GM12892 (cell line): ENCODE measurements around the gene HS1BP3.

Source experiments
- DNase-seq: peaks from one replicate; pipeline ENCODE4 v3.0.0; 2011; ENCODE audit not compliant: insufficient read length
- FAIRE-seq: peaks from 2 replicates; lab custom pipeline; 2011; peaks lifted over from hg19 to GRCh38; lab: Jason Lieb, UNC
- POLR2A ChIP-seq: IDR thresholded peaks from 2 replicates; pipeline ENCODE4 v1.6.1; 2011; ENCODE audit warnings: low read depth, low read length, control low read depth
- POLR2AphosphoS5 ChIP-seq: IDR thresholded peaks from 2 replicates; pipeline ENCODE4 v1.6.1; 2011; ENCODE audit warnings: low read depth, low read length, control low read depth
- TAF1 ChIP-seq: IDR thresholded peaks from 2 replicates; pipeline ENCODE4 v1.6.1; 2011; ENCODE audit warnings: low read depth, mild to moderate bottlenecking, control low read depth, low read length, borderline replicate concordance

Gene HS1BP3

DNA sequence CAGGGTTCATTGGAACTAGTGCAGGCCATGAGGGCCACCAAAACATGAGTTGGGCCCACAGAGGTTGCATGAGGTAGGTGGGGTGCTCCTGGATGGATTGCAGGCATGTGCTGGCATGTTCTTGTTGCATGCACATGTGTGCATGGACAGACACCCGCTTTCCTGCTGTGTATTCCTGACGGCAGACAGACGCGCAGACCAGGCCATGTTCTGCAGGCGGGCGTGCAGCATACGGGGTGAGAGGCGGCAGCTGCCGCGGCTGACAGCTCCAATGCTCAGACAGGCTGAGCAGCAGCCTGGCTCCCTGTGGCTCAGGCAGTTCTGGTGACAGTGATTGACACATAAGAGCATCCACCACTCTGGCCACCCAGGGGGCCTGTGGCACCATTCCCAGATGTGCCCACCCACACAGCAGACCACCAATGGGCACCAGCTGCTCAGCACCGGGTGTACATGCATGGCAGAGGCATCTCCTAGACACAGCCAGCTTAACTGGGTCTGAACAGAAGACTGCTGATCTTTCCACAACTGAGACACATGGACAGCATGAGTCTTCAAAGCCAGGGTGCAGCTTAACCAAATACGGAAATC, 21.2 kb downstream of the HS1BP3 start:
- DNase-seq: no peak
- no peak for FAIRE-seq
- TF ChIP-seq POLR2A (no peak), POLR2AphosphoS5 (no peak), TAF1 (no peak)

- TF ChIP-seq TAF1 (no peak), POLR2AphosphoS5 (no peak), POLR2A (no peak)
- no peak for DNase-seq
- no peak for FAIRE-seq
Measured at GRCh38 chr2:20629181-20629580, 21.7 kb downstream of the HS1BP3 start.

- no peak for DNase-seq
- FAIRE-seq: no peak
- TF ChIP-seq POLR2A (no peak), TAF1 (no peak), POLR2AphosphoS5 (no peak)
Measured at GRCh38 chr2:20627712-20628380, 23.1 kb downstream of the HS1BP3 start.

- no peak for FAIRE-seq
- no peak for DNase-seq
- no peak for TF ChIP-seq POLR2A
- TF ChIP-seq POLR2AphosphoS5: no peak
- no peak for TF ChIP-seq TAF1
Measured at GRCh38 chr2:20626698-20627513, 24.0 kb downstream of the HS1BP3 start.

DNA sequence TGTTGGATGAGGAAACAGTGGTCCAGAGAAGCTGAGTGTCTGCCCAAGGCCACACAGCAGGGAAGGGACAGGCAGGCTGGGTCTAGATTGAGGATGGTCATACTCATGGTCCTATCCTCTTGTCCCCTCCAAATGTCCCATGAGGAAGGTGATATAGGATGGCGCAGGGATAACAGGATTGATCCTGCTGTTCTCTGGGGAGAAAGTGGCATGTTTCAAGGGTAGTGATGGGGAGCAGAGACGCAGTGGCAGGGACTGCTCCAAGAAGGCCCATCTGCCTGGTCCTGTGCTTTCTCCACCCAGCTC, 24.6 kb downstream of the HS1BP3 start:
- FAIRE-seq (no peak), DNase-seq (no peak)
- TF ChIP-seq POLR2A (no peak), POLR2AphosphoS5 (no peak), TAF1 (no peak)

DNA sequence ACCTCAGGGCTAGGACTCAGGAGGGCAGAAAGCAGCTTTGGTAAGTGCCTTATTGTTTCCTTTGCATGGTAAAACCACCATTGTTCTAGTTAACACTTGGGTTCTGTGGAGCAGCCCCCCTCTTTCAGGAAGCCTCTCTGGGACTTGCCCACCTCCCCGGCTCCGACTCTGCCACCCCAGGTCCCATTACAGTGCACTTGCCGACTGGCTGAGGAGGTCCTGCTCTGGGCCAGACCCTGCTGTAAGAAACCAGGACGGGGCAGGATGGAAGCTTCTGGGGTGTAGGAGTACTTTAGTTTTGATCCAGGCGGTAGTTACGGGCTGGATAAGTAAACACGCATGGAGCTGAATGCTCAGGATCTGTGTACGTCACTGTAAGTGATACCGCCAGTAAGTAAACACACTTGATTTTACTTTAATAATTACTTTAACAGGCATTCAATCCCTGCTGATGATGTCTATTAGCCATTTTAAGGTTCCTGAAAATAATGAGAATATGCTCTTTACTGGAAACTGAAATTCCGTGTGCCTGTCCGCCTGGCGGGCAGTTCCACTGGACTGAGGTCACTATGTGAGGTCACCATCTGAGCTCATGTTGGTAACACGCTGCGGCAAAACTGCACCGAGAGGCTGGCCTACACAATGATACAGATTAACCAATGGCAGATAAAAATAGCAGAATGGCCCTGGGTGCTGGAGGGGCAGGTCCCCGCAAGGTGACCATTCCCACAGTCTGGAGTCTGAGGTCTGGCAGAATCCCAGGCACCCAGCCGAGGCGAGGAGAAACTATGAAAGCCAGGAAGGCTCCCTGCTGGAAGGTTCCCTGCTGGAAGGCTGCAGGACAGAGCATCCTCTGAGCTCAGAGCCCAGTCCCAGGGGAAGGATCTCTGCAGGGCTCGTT, 25.2 kb downstream of the HS1BP3 start:
- TF ChIP-seq TAF1: no peak
- DNase-seq (no peak), FAIRE-seq (no peak)

GRCh38 chr2:20624884-20625485, 25.9 kb downstream of the HS1BP3 start:
- DNase-seq (no peak), FAIRE-seq (no peak)
- TF ChIP-seq POLR2A: no peak
- TF ChIP-seq POLR2AphosphoS5: no peak
- no peak for TF ChIP-seq TAF1

- TF ChIP-seq POLR2A: no peak
- no peak for TF ChIP-seq POLR2AphosphoS5
- no peak for TF ChIP-seq TAF1
- FAIRE-seq: no peak
Measured at GRCh38 chr2:20624156-20624883, 26.6 kb downstream of the HS1BP3 start.

GRCh38 chr2:20623741-20624155, 27.1 kb downstream of the HS1BP3 start:
- no peak for TF ChIP-seq TAF1
- no peak for TF ChIP-seq POLR2AphosphoS5
- TF ChIP-seq POLR2A: no peak
- DNase-seq: no peak
- no peak for FAIRE-seq

More at GRCh38 chr2:20624156-20624883, 26.6 kb downstream of the HS1BP3 start:
- no peak for DNase-seq

GRCh38 chr2:20623241-20623640, 27.7 kb downstream of the HS1BP3 start:
- TF ChIP-seq TAF1 (no peak), POLR2A (no peak), POLR2AphosphoS5 (no peak)
- DNase-seq: no peak
- no peak for FAIRE-seq
